NCI-H524 (cell line): Measurements from ENCODE around the gene TBC1D4.
A peak's percentile ranks its signal among the peaks of the same experiment; 100 is the strongest.

ENCODE experiments used
- DNase-seq, 2 experiments: peaks; one replicate each; lab custom pipeline; 2025; lab: John Stamatoyannopoulos, UW

The TBC1D4 gene

GRCh38 chr13:75416327-75417011 lies 65.5 kb downstream of the TBC1D4 start:
- DNase-seq = no peak

GRCh38 chr13:75415694-75416093 lies 66.3 kb downstream of the TBC1D4 start:
- DNase-seq = no peak

GRCh38 chr13:75415171-75415570 lies 66.8 kb downstream of the TBC1D4 start:
- DNase-seq = no peak

- DNase-seq = no peak
Observed at GRCh38 chr13:75414036-75414827, 67.7 kb downstream of the TBC1D4 start.

- no peak for DNase-seq
Observed at GRCh38 chr13:75411924-75412537, 69.9 kb downstream of the TBC1D4 start.

- DNase-seq = no peak
Observed at GRCh38 chr13:75410207-75410606, 71.8 kb downstream of the TBC1D4 start.

- no peak for DNase-seq
Observed at GRCh38 chr13:75407998-75408397, 74.0 kb downstream of the TBC1D4 start.

- DNase-seq = no peak
Observed at GRCh38 chr13:75407473-75407872, 74.5 kb downstream of the TBC1D4 start.

- no peak for DNase-seq
Observed at GRCh38 chr13:75405976-75406703, 75.8 kb downstream of the TBC1D4 start.

- DNase-seq = peak; percentile 62 to 78
Observed at GRCh38 chr13:75404726-75405125, 77.2 kb downstream of the TBC1D4 start.

- DNase-seq = peak in 1 of 2 experiments; percentile 32
Observed at GRCh38 chr13:75402787-75403186, 79.2 kb downstream of the TBC1D4 start.

- no peak for DNase-seq
Observed at GRCh38 chr13:75400775-75401174, 81.2 kb downstream of the TBC1D4 start.

- DNase-seq = no peak
Observed at GRCh38 chr13:75399879-75400217, 82.1 kb downstream of the TBC1D4 start.

- DNase-seq = no peak
Observed at GRCh38 chr13:75399168-75399878, 82.6 kb downstream of the TBC1D4 start.

- no peak for DNase-seq
Observed at GRCh38 chr13:75398072-75398471, 83.9 kb downstream of the TBC1D4 start.

- DNase-seq = no peak
Observed at GRCh38 chr13:75395901-75396300, 86.1 kb downstream of the TBC1D4 start.

- no peak for DNase-seq
Observed at GRCh38 chr13:75395066-75395465, 86.9 kb downstream of the TBC1D4 start.

- no peak for DNase-seq
Observed at GRCh38 chr13:75393839-75394520, 88.0 kb downstream of the TBC1D4 start.

GRCh38 chr13:75391432-75392100 lies 90.4 kb downstream of the TBC1D4 start:
- DNase-seq = no peak

GRCh38 chr13:75390229-75390628 lies 91.7 kb downstream of the TBC1D4 start:
- no peak for DNase-seq

GRCh38 chr13:75385708-75386083 lies 96.3 kb downstream of the TBC1D4 start:
- no peak for DNase-seq
